H1 (cell line): ENCODE results near the gene HADHA. TPM values are rescaled to one million over a fixed set of nuclear protein-coding genes. Genes with fewer than 3 reads are reported as not detected.

Experiments used
- CTCF ChIA-PET: fragments of 300-600 bp; sonication (Branson Sonifier 250); formaldehyde crosslinking; loops from one replicate; lab custom pipeline; 2021; ENCODE audit not compliant: partially characterized antibody; lab: Charles Lee
- POLR2A ChIA-PET: fragments of 300-600 bp; sonication (Branson Sonifier 250); formaldehyde crosslinking; loops from one replicate; lab custom pipeline; 2021; ENCODE audit warnings: inconsistent platforms; ENCODE audit not compliant: partially characterized antibody; lab: Charles Lee
- DNase-seq, 2 experiments: peaks; one replicate each; pipeline versions ENCODE4 v3.0.0 to v3.0.0-alpha.2; 2010 to 2022; ENCODE audit warnings: low spot score in 2 of 2, low read depth in 1 of 2, mixed read lengths in 1 of 2
- FAIRE-seq: peaks from 2 replicates; lab custom pipeline; 2011; peaks lifted over from hg19 to GRCh38; lab: Jason Lieb, UNC
- H2AFZ ChIP-seq: 2 replicates; pipeline ENCODE4 v1.8.1; 2012; ENCODE audit warnings: low read length, inconsistent platforms
- H2AK5ac ChIP-seq: 2 replicates; pipeline ENCODE4 v1.6.1; 2013; ENCODE audit warnings: low read depth, low read length
- H2BK120ac ChIP-seq: replicated peaks from 2 replicates; pipeline ENCODE3; 2013; ENCODE audit warnings: low read depth, low read length, inconsistent platforms
- H2BK12ac ChIP-seq: 2 replicates; pipeline ENCODE4 v1.6.1; 2013; ENCODE audit warnings: low read depth, low read length
- H2BK15ac ChIP-seq: 2 replicates; pipeline ENCODE4 v1.6.1; 2013; ENCODE audit warnings: low read length
- H2BK20ac ChIP-seq: 2 replicates; pipeline ENCODE4 v1.6.1; 2013; ENCODE audit warnings: low read length
- H2BK5ac ChIP-seq: 2 replicates; pipeline ENCODE4 v1.6.1; 2013; ENCODE audit warnings: low read depth, low read length
- H3K14ac ChIP-seq: 2 replicates; pipeline ENCODE4 v1.6.1; 2013; ENCODE audit warnings: inconsistent platforms; ENCODE audit not compliant: insufficient read length
- H3K18ac ChIP-seq: 2 replicates; pipeline ENCODE4 v1.6.1; 2013; ENCODE audit warnings: low read length; ENCODE audit errors: extremely low read depth
- H3K23ac ChIP-seq: 2 replicates; pipeline ENCODE4 v1.6.1; 2013; ENCODE audit warnings: inconsistent platforms; ENCODE audit not compliant: insufficient read length
- H3K23me2 ChIP-seq: 2 replicates; pipeline ENCODE4 v1.6.1; 2013; ENCODE audit warnings: low read depth, low read length
- H3K27ac ChIP-seq: 2 replicates; pipeline ENCODE4 v1.6.1; 2011; ENCODE audit warnings: low read depth, low read length, inconsistent platforms
- H3K27me3 ChIP-seq, 4 experiments: replicated peaks in 1 of 4; 1 replicate in 1 of 4; 2 replicates in 3 of 4; pipeline versions ENCODE4 v1.6.1 to v1.8.1; 2011 to 2013; ENCODE audit warnings: low read length in 3 of 4, mild to moderate bottlenecking in 3 of 4, inconsistent platforms in 2 of 4, mixed read lengths in 2 of 4, moderate library complexity in 1 of 4; ENCODE audit not compliant: control insufficient read depth in 3 of 4, insufficient read depth in 3 of 4; ENCODE audit errors: extremely low read depth in 1 of 4
- H3K36me3 ChIP-seq, 4 experiments: 2 replicates each; pipeline versions ENCODE4 v1.6.1 to v1.8.1; 2011 to 2013; ENCODE audit warnings: mild to moderate bottlenecking in 4 of 4, low read length in 3 of 4, moderate library complexity in 2 of 4, control low read depth in 1 of 4, inconsistent platforms in 1 of 4; ENCODE audit not compliant: insufficient read depth in 4 of 4, control insufficient read depth in 2 of 4
- H3K4ac ChIP-seq: replicated peaks from 2 replicates; pipeline ENCODE3; 2013; ENCODE audit warnings: low read length, low read depth, mixed read lengths, inconsistent platforms; ENCODE audit not compliant: insufficient read length
- H3K4me1 ChIP-seq, 4 experiments: replicated peaks in 1 of 4; 1 replicate in 1 of 4; 2 replicates in 3 of 4; pipeline versions ENCODE4 v1.6.1 to v1.8.1; 2011 to 2013; ENCODE audit warnings: low read length in 3 of 4, inconsistent platforms in 2 of 4, mixed read lengths in 1 of 4; ENCODE audit not compliant: insufficient read depth in 4 of 4, control insufficient read depth in 3 of 4
- H3K4me2 ChIP-seq, 2 experiments: 2 replicates each; pipeline versions ENCODE4 v1.6.1 to v1.8.1; 2011 to 2013; ENCODE audit warnings: low read depth in 2 of 2, low read length in 2 of 2, control low read depth in 1 of 2, inconsistent platforms in 1 of 2, mild to moderate bottlenecking in 1 of 2; ENCODE audit not compliant: insufficient read depth in 1 of 2
- H3K4me3 ChIP-seq, 4 experiments: fragments of 200-600, 300-600 bp in 1 of 4; sonication (generic), shearing (Covaris generic), sonication (Bioruptor Twin) in 1 of 4; 2 replicates each; pipeline versions ENCODE4 v1.5.1 to v1.8.1; 2011 to 2016; ENCODE audit warnings: low read length in 4 of 4, low read depth in 3 of 4, control low read depth in 2 of 4, inconsistent platforms in 2 of 4, mild to moderate bottlenecking in 2 of 4, mixed read lengths in 1 of 4, moderate library complexity in 1 of 4; ENCODE audit not compliant: insufficient read depth in 2 of 4; ENCODE audit errors: extremely low read depth in 1 of 4
- H3K56ac ChIP-seq: replicated peaks from 2 replicates; pipeline ENCODE3; 2013; ENCODE audit warnings: low read depth, mild to moderate bottlenecking, mixed read lengths, low read length, inconsistent platforms; ENCODE audit not compliant: insufficient read length
- H3K79me1 ChIP-seq: 2 replicates; pipeline ENCODE4 v1.6.1; 2013; ENCODE audit warnings: low read depth, low read length, control low read depth
- H3K79me2 ChIP-seq, 2 experiments: 2 replicates each; pipeline versions ENCODE4 v1.6.1 to v1.8.1; 2012 to 2013; ENCODE audit warnings: low read length in 2 of 2, mild to moderate bottlenecking in 2 of 2, inconsistent platforms in 1 of 2; ENCODE audit not compliant: insufficient read depth in 2 of 2, control insufficient read depth in 1 of 2
- H3K9ac ChIP-seq, 4 experiments: replicated peaks in 1 of 4; 1 replicate in 1 of 4; 2 replicates in 3 of 4; pipeline versions ENCODE4 v1.6.1 to v1.8.1; 2011 to 2013; ENCODE audit warnings: low read depth in 3 of 4, low read length in 3 of 4, control low read depth in 2 of 4, mild to moderate bottlenecking in 2 of 4, moderate library complexity in 2 of 4, inconsistent platforms in 1 of 4; ENCODE audit errors: extremely low read depth in 1 of 4
- H3K9me3 ChIP-seq, 2 experiments: 2 replicates each; pipeline versions ENCODE4 v1.6.1 to v1.8.1; 2012 to 2013; ENCODE audit warnings: mild to moderate bottlenecking in 2 of 2, moderate library complexity in 2 of 2, control low read depth in 1 of 2, inconsistent platforms in 1 of 2, low read depth in 1 of 2, low read length in 1 of 2, mixed read lengths in 1 of 2; ENCODE audit not compliant: insufficient read depth in 2 of 2
- H4K20me1 ChIP-seq, 2 experiments: replicated peaks in 1 of 2; 2 replicates each; pipeline versions ENCODE3 to v1.8.1; 2011 to 2013; ENCODE audit warnings: inconsistent platforms in 2 of 2, low read length in 2 of 2, mild to moderate bottlenecking in 1 of 2; ENCODE audit not compliant: insufficient read depth in 2 of 2, control insufficient read depth in 1 of 2
- H4K5ac ChIP-seq: 2 replicates; pipeline ENCODE4 v1.6.1; 2013; ENCODE audit warnings: low read length, low read depth, mixed read lengths, inconsistent platforms; ENCODE audit not compliant: insufficient read length
- H4K8ac ChIP-seq: 2 replicates; pipeline ENCODE4 v1.8.0; 2013; ENCODE audit warnings: mild to moderate bottlenecking, moderate library complexity, low read length, inconsistent platforms; ENCODE audit not compliant: insufficient read depth; ENCODE audit errors: extremely low read depth
- H4K91ac ChIP-seq: replicated peaks from 2 replicates; pipeline ENCODE3; 2013; ENCODE audit warnings: low read length, mixed read lengths, inconsistent platforms; ENCODE audit not compliant: insufficient read length
- JUND ChIP-seq: IDR thresholded peaks from 2 replicates; pipeline ENCODE4 v1.6.1; 2011; ENCODE audit warnings: mild to moderate bottlenecking, improper control_type of control experiment, low read length
- KDM1A ChIP-seq: fragments of 200-600, 300-600 bp; sonication (generic); IDR thresholded peaks from 2 replicates; pipeline ENCODE4 v1.7.1; 2016; ENCODE audit warnings: mild to moderate bottlenecking, low read length, borderline replicate concordance
- PHF8 ChIP-seq: fragments of 200-600 bp; sonication (generic); conservative IDR thresholded peaks from 2 replicates; pipeline ENCODE4 v1.7.1; 2012; ENCODE audit warnings: low read depth, mild to moderate bottlenecking, inconsistent platforms, low read length, moderate library complexity
- SIN3A ChIP-seq, 2 experiments: IDR thresholded peaks in 1 of 2; conservative IDR thresholded peaks in 1 of 2; 2 replicates each; pipeline ENCODE4 v1.6.1; 2011 to 2012; ENCODE audit warnings: low read length in 2 of 2, improper control_type of control experiment in 1 of 2, low read depth in 1 of 2, mild to moderate bottlenecking in 1 of 2
- SIRT6 ChIP-seq: IDR thresholded peaks from one replicate; pipeline ENCODE4 v1.7.1; 2012; ENCODE audit warnings: low read length, inconsistent platforms
- WGBS, 2 experiments: shearing (Covaris generic) in 1 of 2; methylation state at CpG; one replicate each; pipeline versions ENCODE4 v1.1.6 to v1.1.7; 2013 to 2015; ENCODE audit warnings: low lambda C conversion rate in 2 of 2, mixed read lengths in 2 of 2, inconsistent platforms in 1 of 2, low coverage in 1 of 2, missing lambda C conversion rate in 1 of 2; ENCODE audit not compliant: insufficient replicate concordance in 2 of 2, insufficient coverage in 1 of 2, insufficient read length in 1 of 2; ENCODE audit errors: extremely low coverage in 1 of 2, missing lambda C conversion rate in 1 of 2; 5-methylcytosine and 5-hydroxymethylcytosine counted together
- polyA plus RNA-seq, 7 experiments: library from polyadenylated mRNA; depleted of rRNA in 3 of 7; stranded (reverse) in 5 of 7; unstranded in 2 of 7; fragments of >200 nt in 5 of 7; fragments of 200-250 nt in 2 of 7; gene quantifications; 1 replicate in 5 of 7; 2 replicates in 1 of 7; 4 replicates in 1 of 7; pipeline versions ENCODE4 v1.2.1 to v1.2.3, GENCODE V29; 2011 to 2013; ENCODE audit warnings: missing spikeins in 2 of 7, mixed read lengths in 2 of 7
- total RNA-seq: library from RNA; stranded (reverse); fragmentation: NEBNext Ultra II Directional; extraction: Animal tissue kit (Norgen Biotek cat#: 25700); gene quantifications from 2 replicates; pipeline ENCODE4 v1.2.1, GENCODE V29; 2021
- TF ChIP-seq, protein P1 (sequence below): IDR thresholded peaks from 2 replicates; pipeline ENCODE4 v1.6.1; 2012; ENCODE audit warnings: inconsistent platforms

The HADHA gene
- total and polyA plus RNA-seq, 2 of the 8 experiments (the other 6 are each of a cell fraction or from before 2014, with no cell fraction given), result 64.6 to 131 TPM

DNA sequence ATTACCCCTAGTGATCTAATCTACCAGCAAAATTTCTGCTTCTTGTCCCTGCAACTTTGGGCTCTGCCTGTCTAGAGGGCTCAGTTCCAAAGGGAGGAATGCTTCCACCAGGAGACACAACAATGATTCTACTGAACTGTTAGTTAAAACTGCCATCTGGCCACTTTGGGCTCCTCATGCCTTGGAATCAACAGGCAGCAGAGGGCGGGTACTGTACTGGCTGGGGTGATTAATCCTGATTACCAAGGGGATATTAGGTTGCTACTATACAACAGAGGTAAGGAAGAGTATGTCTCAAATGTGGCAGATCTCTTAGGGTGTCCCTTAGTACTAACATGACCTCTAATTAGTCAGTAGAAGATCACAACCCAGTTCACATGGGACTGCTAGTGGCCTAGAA is 21.4 kb downstream of the HADHA start:
- H4K8ac ChIP-seq, result no peak overlapping the region
- peaks cover 0 to 22% (median 8%) of the 10 kb centered on the region in 4 experiments; a peak in 4 of 8 replicates for H3K36me3 ChIP-seq
- no peaks in the 10 kb centered on the region; the same call in 1 of the 2 replicates for H3K79me1 ChIP-seq
- H3K23ac ChIP-seq, result no peak overlapping the region
- no peaks in the 10 kb centered on the region for H3K79me2 ChIP-seq
- H4K91ac ChIP-seq, result no peak overlapping the region
- H3K4me2 ChIP-seq, result no peak overlapping the region
- no peak overlapping the region for H2BK5ac ChIP-seq
- no peaks in the 10 kb centered on the region for H3K23me2 ChIP-seq
- no peak overlapping the region for H3K27ac ChIP-seq
- DNase-seq (no peak), FAIRE-seq (no peak)
- no peak overlapping the region for H2BK20ac ChIP-seq
- H3K9me3 ChIP-seq, result no peaks in the 10 kb centered on the region
- H2BK12ac ChIP-seq, result no peak overlapping the region
- TF ChIP-seq KDM1A (no peak), JUND (no peak), PHF8 (no peak), SIN3A (conservative IDR thresholded peaks at IDR 0.05 in 1 of 2, IDR thresholded peaks at IDR 0.05 in 1 of 2; ENCODE audit: low read depth in 1 of 2, low read length in 2 of 2) (no peak), SIRT6 (no peak)
- TF ChIP-seq, protein P1, sequence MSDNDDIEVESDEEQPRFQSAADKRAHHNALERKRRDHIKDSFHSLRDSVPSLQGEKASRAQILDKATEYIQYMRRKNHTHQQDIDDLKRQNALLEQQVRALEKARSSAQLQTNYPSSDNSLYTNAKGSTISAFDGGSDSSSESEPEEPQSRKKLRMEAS, result no peak
- H3K9ac ChIP-seq, result no peak overlapping the region
- H3K4me3 ChIP-seq, result no peak overlapping the region
- H3K4me1 ChIP-seq, result no peaks in the 10 kb centered on the region
- H2AK5ac ChIP-seq, result no peak overlapping the region
- H3K27me3 ChIP-seq, result no peaks in the 10 kb centered on the region
- ChIA-PET POLR2A (no interaction called here), CTCF (interaction anchor here (1.3 kb wide), 1 partner anchor 11 kb away, joined by 3 read pairs; no protein-coding TSS in a partner anchor)
- H2BK120ac ChIP-seq, result no peak overlapping the region
- no peak overlapping the region for H2AFZ ChIP-seq
- H3K14ac ChIP-seq, result no peak overlapping the region
- WGBS, 2 experiments, result 100% methylated on average over 1 of the region's 1 CpG; no CpG with 5 or more reads in 1 of the 2 experiments
- no peak overlapping the region for H3K18ac ChIP-seq
- no peak overlapping the region for H3K4ac ChIP-seq
- no peak overlapping the region for H2BK15ac ChIP-seq
- no peak overlapping the region for H3K56ac ChIP-seq
- no peak overlapping the region for H4K5ac ChIP-seq
- peaks cover 0 to 5% of the 10 kb centered on the region in 2 experiments for H4K20me1 ChIP-seq
